Fibroblast of lung (primary cell): ENCODE measurements around the gene ADGRE3. TPM values are rescaled to one million over a fixed set of nuclear protein-coding genes. Genes with fewer than 3 reads are reported as not detected.

Source experiments
- DNase-seq, 2 donors: peaks; one replicate each; pipeline versions ENCODE4 v3.0.0 to v3.0.0-alpha.2; 2010; ENCODE audit warnings: low read depth in 2 of 2
- H2AFZ ChIP-seq: 2 replicates; pipeline ENCODE4 v1.5.1; 2012; ENCODE audit warnings: low read length, control low read depth, inconsistent platforms
- H3K27ac ChIP-seq: 2 replicates; pipeline ENCODE4 v1.5.1; 2011; ENCODE audit warnings: low read length, control low read depth; ENCODE audit not compliant: insufficient read depth
- H3K27me3 ChIP-seq: 2 replicates; pipeline ENCODE4 v1.5.1; 2011; ENCODE audit warnings: mild to moderate bottlenecking, low read length; ENCODE audit not compliant: control insufficient read depth, insufficient read depth
- H3K36me3 ChIP-seq: 2 replicates; pipeline ENCODE4 v1.5.1; 2011; ENCODE audit warnings: low read length; ENCODE audit not compliant: control insufficient read depth, insufficient read depth
- H3K4me1 ChIP-seq: 2 replicates; pipeline ENCODE4 v1.5.1; 2011; ENCODE audit warnings: low read length; ENCODE audit not compliant: control insufficient read depth, insufficient read depth; ENCODE audit errors: extremely low read depth
- H3K4me2 ChIP-seq: 2 replicates; pipeline ENCODE4 v1.5.1; 2011; ENCODE audit warnings: low read length, control low read depth; ENCODE audit not compliant: insufficient read depth; ENCODE audit errors: extremely low read depth
- H3K4me3 ChIP-seq, 4 experiments: fragments of 200-600 bp in 1 of 4; sonication (generic) in 1 of 4; replicated peaks in 1 of 4; 2 replicates each; pipeline ENCODE4 v1.5.1; 2011 to 2016; ENCODE audit warnings: low read length in 4 of 4, low read depth in 3 of 4, mild to moderate bottlenecking in 3 of 4, control low read depth in 2 of 4, inconsistent platforms in 1 of 4, mixed read lengths in 1 of 4; ENCODE audit not compliant: insufficient read depth in 1 of 4; ENCODE audit errors: control extremely low read depth in 1 of 4
- H3K79me2 ChIP-seq: 2 replicates; pipeline ENCODE4 v1.5.1; 2012; ENCODE audit warnings: mild to moderate bottlenecking, low read length, inconsistent platforms; ENCODE audit not compliant: control insufficient read depth, insufficient read depth
- H3K9ac ChIP-seq: 2 replicates; pipeline ENCODE4 v1.5.1; 2011; ENCODE audit warnings: mild to moderate bottlenecking, low read length, control low read depth; ENCODE audit not compliant: insufficient read depth
- H3K9me3 ChIP-seq: 2 replicates; pipeline ENCODE4 v1.5.1; 2012; ENCODE audit warnings: low read depth, low read length; ENCODE audit not compliant: control insufficient read depth, insufficient read depth
- H4K20me1 ChIP-seq: 2 replicates; pipeline ENCODE4 v1.5.1; 2011; ENCODE audit warnings: low read length; ENCODE audit not compliant: control insufficient read depth, insufficient read depth; ENCODE audit errors: extremely low read depth
- CTCF ChIP-seq, 2 donors: IDR thresholded peaks in 1 of 2; conservative IDR thresholded peaks in 1 of 2; 1 replicate in 1 of 2; 2 replicates in 1 of 2; pipeline ENCODE4 v1.5.1; 2011 to 2012; ENCODE audit warnings: low read length in 2 of 2, control low read depth in 1 of 2, inconsistent platforms in 1 of 2, low read depth in 1 of 2, mild to moderate bottlenecking in 1 of 2
- EZH2 ChIP-seq: IDR thresholded peaks from 2 replicates; pipeline ENCODE4 v1.5.1; 2012; ENCODE audit warnings: low read length, control low read depth, mild to moderate bottlenecking; ENCODE audit errors: missing control alignments
- polyA plus RNA-seq, 2 donors: library from polyadenylated mRNA; depleted of rRNA in 1 of 2; stranded (reverse) in 1 of 2; unstranded in 1 of 2; fragments of >200 nt; gene quantifications; 2 replicates each; pipeline ENCODE4 v1.2.1, GENCODE V29; 2011 to 2012; ENCODE audit warnings: missing spikeins in 1 of 2
- total RNA-seq: library from RNA; depleted of rRNA; stranded (reverse); fragments of >200 nt; gene quantifications from 2 replicates; pipeline ENCODE4 v1.2.1, GENCODE V29; 2014

Gene ADGRE3
- total and polyA plus RNA-seq, 2 donors (not counting 1 experiment from before 2014, with no cell fraction given), result not detected

- Histone ChIP-seq H3K4me2 (no peak overlapping the region), H3K27me3 (no peaks in the 10 kb centered on the region), H3K27ac (no peak overlapping the region), H2AFZ (no peak overlapping the region), H3K36me3 (peaks cover 21% of the 10 kb centered on the region), H3K9ac (no peak overlapping the region), H3K79me2 (no peaks in the 10 kb centered on the region), H3K4me3 (no peak overlapping the region), H3K9me3 (no peaks in the 10 kb centered on the region), H4K20me1 (no peaks in the 10 kb centered on the region), H3K4me1 (no peaks in the 10 kb centered on the region)
- DNase-seq, result no peak
- no peak for TF ChIP-seq CTCF (conservative IDR thresholded peaks at IDR 0.05 in 1 of 2, IDR thresholded peaks at IDR 0.05 in 1 of 2; ENCODE audit: low read depth in 1 of 2, low read length in 2 of 2)
- no peak for TF ChIP-seq EZH2
Measured at GRCh38 chr19:14703833-14704232, 29.2 kb upstream of the ADGRE3 start.

GRCh38 chr19:14700711-14701375 lies 26.2 kb upstream of the ADGRE3 start:
- Histone ChIP-seq H2AFZ (no peak overlapping the region), H3K27ac (no peak overlapping the region), H3K9ac (no peak overlapping the region), H3K79me2 (no peaks in the 10 kb centered on the region), H3K4me3 (no peak overlapping the region), H3K4me1 (no peaks in the 10 kb centered on the region), H3K9me3 (no peaks in the 10 kb centered on the region), H3K36me3 (peaks cover 16% of the 10 kb centered on the region), H3K4me2 (no peak overlapping the region), H4K20me1 (no peaks in the 10 kb centered on the region), H3K27me3 (no peaks in the 10 kb centered on the region)
- TF ChIP-seq EZH2 (no peak), CTCF (conservative IDR thresholded peaks at IDR 0.05 in 1 of 2, IDR thresholded peaks at IDR 0.05 in 1 of 2; ENCODE audit: low read depth in 1 of 2, low read length in 2 of 2) (no peak)
- DNase-seq, result no peak

GRCh38 chr19:14699641-14700040 lies 25.0 kb upstream of the ADGRE3 start:
- H3K4me1 ChIP-seq, result no peaks in the 10 kb centered on the region
- H3K9ac ChIP-seq, result no peak overlapping the region
- no peak for DNase-seq
- no peak overlapping the region for H3K4me2 ChIP-seq
- H4K20me1 ChIP-seq, result no peaks in the 10 kb centered on the region
- H3K27ac ChIP-seq, result no peak overlapping the region
- no peaks in the 10 kb centered on the region for H3K9me3 ChIP-seq
- no peaks in the 10 kb centered on the region for H3K27me3 ChIP-seq
- H3K79me2 ChIP-seq, result no peaks in the 10 kb centered on the region
- H3K36me3 ChIP-seq, result peaks cover 18% of the 10 kb centered on the region
- TF ChIP-seq CTCF (conservative IDR thresholded peaks at IDR 0.05 in 1 of 2, IDR thresholded peaks at IDR 0.05 in 1 of 2; ENCODE audit: low read depth in 1 of 2, low read length in 2 of 2) (no peak), EZH2 (no peak)
- H2AFZ ChIP-seq, result no peak overlapping the region
- no peak overlapping the region for H3K4me3 ChIP-seq
